GM18873 (cell line): ENCODE results near the gene DNAJC9.

Source experiments
- ATAC-seq: cut with Tn5 transposase; IDR thresholded peaks from one replicate; pipeline ENCODE4 v1.9.1; 2021; ENCODE audit warnings: mild to moderate bottlenecking, moderate library complexity, moderate number of reproducible peaks; ENCODE audit not compliant: unreplicated experiment, low FRiP score

Gene DNAJC9

DNA sequence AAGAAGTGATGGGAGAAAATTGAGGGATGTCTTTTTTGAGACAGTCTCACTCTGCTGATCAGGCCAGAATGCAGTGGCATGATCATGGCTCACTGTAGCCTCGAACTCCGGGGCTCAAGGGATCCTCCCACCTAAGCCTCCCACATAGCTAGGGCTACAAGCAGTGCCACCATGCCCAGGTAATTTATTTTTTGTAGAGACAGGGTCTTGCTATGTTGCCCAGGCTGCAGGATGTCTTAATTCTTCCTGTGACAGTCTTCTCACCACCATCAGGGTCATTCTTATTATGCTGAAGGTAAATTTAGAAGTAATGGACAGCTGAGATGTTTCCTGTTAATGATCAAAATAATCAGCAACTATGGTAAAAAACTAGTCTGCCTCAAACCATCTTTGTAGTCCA, 7.1 kb downstream of the DNAJC9 start:
- no peak for ATAC-seq

- ATAC-seq = no peak
Measured at GRCh38 chr10:73238990-73239566, 8.0 kb downstream of the DNAJC9 start.

DNA sequence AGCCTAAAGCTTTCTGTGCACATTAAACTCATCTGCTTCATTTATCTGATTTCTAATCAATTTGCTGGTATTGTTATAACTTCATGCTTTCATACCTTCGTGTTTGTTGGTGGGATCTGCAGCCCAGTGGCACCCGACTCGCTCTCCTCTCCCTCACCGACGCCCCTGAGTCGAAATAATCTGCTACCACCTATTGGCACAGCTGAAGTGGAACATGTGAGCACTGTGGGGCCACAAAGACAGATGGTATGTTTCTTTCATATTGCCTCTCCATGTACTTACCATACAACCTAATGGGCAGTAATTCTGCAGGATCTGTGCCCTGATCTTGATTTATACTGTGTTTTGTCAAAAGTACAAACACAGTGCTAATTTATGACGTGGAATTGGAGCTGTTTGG, 12.4 kb downstream of the DNAJC9 start:
- ATAC-seq = no peak

DNA sequence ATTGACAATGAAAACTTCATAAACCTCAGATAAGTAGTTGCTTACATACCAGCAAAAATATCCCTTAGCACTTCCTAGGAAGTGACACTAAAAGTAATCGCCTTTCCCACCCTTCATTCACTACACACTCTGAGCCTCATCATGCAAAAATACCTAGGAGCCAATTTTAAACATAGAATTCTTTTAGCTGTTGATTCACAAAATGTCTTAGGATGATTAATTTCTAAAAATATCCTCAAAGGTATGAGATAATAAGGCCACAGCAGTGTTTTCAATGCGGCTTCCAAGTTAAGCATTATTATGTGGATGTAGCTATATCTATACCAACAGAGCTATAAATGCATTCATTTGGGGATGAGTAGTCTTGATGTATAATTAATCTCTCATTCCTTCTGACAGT, 13.2 kb downstream of the DNAJC9 start:
- no peak for ATAC-seq

DNA sequence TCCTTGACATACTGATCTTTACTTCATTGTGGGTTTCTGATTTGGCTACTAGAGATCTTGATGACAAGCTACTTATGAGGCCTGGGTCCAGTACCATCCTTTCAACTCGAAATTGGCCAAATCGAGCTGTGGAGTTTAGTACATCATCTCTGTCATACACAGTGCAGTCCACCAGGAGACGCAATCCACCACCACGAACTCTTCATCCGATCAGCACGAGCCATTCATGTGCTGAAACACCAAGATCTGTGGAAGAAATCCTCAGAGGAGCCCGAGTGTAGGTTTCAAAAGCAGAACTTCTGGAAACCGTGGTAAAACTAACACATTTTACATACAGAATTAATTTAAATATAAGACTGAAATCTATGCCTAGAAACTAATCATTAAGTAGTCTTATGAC, 14.2 kb downstream of the DNAJC9 start:
- ATAC-seq = no peak

DNA sequence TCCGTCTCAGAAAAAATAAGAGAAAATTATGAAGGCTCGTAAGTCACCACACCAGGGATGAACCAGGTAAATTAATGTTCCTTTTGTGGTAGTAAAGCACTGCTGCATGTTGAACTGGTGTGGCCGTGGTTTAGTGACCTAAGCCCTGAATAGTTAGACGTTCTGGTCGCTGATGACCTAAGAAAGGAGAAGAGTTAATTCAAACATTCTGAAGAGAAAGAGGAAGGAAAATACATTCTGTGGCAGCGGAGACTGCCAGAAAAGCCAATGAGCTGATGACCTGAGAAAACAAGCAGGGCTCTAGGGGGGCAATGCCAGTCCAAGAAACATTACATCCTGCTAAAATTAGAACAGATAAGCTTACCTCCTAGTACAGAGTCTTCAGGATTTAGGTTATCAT, 17.5 kb downstream of the DNAJC9 start:
- no peak for ATAC-seq

DNA sequence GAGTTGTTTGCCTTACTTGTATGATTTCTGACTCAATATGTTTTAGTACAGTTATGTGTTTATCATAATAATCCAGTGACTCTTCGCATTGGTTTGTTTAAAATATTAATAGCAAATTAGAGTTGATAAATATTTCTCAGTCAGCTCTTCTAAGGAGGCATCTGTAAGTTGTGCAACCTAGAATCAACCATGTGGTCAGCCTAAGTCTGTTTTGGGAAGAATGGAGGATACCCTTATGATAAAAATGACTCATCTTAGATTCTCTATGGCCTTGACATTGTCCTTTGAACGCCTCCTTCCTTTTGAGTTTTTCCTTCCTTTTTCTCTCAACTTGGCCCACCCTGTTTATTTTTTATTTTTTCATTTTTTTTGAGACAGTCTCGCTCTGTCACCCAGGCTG, 18.8 kb downstream of the DNAJC9 start:
- ATAC-seq = no peak

GRCh38 chr10:73226663-73227062, 20.4 kb downstream of the DNAJC9 start:
- ATAC-seq = no peak

GRCh38 chr10:73225518-73225917, 21.5 kb downstream of the DNAJC9 start:
- no peak for ATAC-seq

DNA sequence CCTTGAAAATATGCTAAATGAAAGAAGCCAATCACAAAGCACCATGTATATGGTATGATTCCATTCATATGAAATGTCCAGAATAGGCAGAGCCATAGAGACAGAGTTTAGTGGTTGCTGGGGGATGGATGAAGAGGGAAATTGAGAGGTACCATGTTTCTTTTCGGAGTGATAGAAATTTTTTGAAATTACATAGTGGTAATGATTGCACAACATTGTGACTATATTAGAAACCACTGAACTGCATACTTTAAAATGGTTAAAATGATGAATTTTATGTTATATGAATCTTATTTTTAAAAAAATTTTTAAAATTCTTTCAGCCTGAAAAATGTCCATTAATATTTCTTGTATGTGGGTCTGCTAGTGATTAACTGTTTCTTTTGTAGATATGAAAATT, 26.1 kb downstream of the DNAJC9 start:
- ATAC-seq = no peak

- no peak for ATAC-seq
Measured at GRCh38 chr10:73219384-73219783, 27.7 kb downstream of the DNAJC9 start.

GRCh38 chr10:73218431-73219191, 28.4 kb downstream of the DNAJC9 start:
- ATAC-seq = no peak

DNA sequence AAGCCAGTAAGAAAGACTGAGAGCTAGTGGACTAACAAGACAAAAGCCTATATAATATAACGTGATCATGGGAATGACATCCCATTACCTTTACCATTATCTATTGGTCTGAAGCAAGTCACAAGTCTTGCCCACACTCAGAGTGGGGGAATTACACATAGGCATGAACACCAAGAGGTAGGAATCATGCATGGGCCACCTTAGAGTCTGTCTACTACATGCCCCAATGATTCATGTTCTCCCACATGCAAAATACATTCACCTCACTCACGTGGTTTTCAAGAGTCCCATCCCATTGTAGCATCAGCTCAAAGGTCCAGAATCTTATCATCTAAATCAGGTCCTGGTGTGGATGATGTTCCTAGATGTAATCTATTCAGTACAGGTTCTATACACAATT, 29.4 kb downstream of the DNAJC9 start:
- ATAC-seq = no peak

DNA sequence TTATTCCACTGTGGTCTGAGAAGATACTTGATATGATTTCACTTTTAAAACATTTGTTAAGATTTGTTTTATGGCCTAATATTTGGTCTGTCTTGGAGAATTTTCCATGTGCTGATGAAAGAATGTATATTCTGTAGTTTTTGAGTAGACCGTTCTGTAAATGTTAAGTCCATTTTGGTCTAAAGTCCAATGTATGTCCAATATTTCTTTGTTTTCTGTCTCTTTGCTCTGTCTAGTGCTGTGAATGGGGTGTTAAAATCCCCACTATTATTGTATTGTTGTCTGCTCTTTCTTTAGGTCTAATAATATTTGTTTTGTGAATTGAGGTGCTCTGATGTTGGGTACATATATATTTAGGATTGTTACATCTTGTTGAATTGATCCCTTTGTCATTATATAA, 31.3 kb downstream of the DNAJC9 start:
- ATAC-seq = no peak

DNA sequence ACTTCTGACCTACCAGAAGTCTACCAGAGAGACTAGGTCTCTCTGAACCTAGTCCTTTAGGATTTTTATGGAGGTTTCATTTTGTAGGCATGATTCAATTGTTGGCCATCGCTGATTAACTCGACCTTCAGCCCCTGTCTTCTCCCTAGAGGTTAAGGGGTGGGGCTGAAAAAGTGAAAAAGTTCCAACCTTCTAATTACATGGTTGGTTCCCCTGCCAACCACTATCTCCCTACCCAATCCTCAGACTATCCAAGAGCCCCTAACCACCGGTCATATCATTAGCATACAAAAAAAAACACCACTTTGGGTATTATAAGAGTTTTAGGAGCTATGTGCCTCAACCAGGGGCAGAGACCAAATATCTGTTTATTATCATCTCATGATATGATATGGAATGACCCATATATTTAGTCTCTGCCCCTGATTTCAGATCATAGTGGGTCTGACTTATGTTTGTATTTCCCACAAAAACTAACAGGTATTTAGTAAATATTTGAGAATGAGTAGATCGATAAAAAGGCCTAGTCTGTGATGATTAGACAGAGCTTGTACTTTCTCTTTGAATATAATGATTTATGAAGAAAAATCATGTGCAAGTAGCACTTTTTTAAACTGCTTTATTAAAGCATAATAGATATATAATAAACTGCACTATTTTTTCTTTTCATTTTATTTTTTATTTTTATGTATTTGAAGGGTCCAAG, 35.8 kb downstream of the DNAJC9 start:
- ATAC-seq = no peak

- ATAC-seq = no peak
Measured at GRCh38 chr10:73210395-73211105, 36.5 kb downstream of the DNAJC9 start.

- no peak for ATAC-seq
Measured at GRCh38 chr10:73209705-73210104, 37.4 kb downstream of the DNAJC9 start.

DNA sequence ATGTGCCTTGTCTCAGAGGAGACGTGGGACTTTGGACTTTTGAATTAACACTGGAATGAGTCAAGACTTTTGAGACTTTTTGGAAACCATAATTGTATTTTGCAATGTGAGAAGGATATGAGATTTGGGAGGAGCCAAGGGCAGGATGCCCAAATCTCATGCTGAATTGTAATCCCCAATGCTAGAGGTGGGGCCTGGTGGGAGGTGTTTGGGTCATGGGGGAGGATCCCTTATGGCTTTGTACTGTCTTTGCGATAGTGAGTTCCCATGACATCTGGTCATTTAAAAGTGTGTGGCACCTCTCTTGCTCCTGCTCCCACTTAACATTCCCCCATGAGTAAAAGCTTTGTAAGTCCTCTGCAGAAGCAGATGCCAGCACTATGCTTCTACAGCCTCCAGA, 39.2 kb downstream of the DNAJC9 start:
- no peak for ATAC-seq

- ATAC-seq = no peak
Measured at GRCh38 chr10:73206385-73206784, 40.7 kb downstream of the DNAJC9 start.

DNA sequence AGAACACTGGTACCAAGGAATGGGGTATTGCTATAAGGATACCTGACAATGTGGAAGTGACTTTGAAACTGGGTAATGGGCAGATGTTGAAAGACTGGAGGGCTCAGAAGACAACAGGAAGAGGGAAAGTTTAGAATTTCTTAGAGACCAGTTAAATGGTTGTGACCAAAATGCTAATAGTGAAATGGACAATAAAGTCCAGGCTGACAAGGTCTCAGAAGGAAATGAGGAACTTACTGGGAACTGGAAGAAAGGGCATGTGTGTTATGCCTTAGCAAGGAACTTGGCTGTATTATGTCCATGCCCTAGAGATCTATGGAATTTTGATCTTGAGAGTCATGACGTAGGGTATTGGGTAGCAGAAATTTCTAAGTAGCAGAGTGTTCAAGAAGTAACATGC, 41.2 kb downstream of the DNAJC9 start:
- no peak for ATAC-seq

DNA sequence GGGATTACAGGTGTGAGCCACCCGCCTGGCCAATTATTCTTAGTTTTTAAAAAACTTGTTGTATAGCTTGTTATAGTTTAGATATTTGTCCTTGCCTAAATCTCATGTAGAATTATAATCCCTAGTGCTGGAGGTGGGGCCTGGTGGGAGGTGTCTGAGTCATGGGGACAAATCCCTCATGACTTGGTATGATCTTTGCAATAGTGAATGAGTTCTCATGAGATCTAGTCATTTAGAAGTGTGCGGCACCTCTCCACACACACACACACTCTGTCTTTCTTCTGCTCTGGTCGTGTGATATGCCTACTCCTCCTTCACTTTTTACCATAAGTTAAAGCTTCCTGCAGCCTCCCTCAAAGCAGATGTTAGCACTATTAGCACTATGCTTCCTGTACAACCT, 42.0 kb downstream of the DNAJC9 start:
- no peak for ATAC-seq
